ENCODE results near the gene CST3.

Gene CST3

DNA sequence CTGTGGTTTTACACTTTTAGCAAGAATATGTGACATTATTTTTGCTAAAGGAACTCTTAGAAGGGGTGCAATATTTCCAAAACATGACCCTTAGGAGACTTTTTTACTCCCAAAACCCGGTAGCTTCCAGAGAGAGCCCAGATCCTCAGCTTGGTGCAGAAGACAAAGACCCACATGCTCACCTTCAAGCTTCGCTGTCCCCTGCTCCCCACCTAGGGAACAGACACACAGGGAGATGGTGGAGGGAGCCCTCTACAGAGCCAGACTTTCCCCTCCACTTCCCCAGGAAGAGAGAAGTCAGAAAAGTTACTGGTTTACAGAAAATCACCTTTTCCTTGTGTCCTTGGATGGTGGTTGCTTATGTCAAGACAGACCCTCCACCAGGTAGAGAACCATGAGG, 46.1 kb upstream of the CST3 start:
- H3K9me3 ChIP-seq (ENCODE audit: control insufficient read depth, insufficient read depth, low read depth, low read length) = no peaks in the 10 kb centered on the region
- POLR2A ChIA-PET = no interaction called here
- H3K36me3 ChIP-seq (ENCODE audit: control insufficient read depth in 2 of 2, insufficient read depth in 1 of 2, low read length in 2 of 2) = no peaks in the 10 kb centered on the region
- H3K27ac ChIP-seq (ENCODE audit: extremely low read depth, low read depth, low read length) = no peak overlapping the region
- TF ChIP-seq ZBTB1 (tag by site-specific recombination; IDR thresholded peaks at IDR 0.05) = no peak
- TF ChIP-seq, protein P1, sequence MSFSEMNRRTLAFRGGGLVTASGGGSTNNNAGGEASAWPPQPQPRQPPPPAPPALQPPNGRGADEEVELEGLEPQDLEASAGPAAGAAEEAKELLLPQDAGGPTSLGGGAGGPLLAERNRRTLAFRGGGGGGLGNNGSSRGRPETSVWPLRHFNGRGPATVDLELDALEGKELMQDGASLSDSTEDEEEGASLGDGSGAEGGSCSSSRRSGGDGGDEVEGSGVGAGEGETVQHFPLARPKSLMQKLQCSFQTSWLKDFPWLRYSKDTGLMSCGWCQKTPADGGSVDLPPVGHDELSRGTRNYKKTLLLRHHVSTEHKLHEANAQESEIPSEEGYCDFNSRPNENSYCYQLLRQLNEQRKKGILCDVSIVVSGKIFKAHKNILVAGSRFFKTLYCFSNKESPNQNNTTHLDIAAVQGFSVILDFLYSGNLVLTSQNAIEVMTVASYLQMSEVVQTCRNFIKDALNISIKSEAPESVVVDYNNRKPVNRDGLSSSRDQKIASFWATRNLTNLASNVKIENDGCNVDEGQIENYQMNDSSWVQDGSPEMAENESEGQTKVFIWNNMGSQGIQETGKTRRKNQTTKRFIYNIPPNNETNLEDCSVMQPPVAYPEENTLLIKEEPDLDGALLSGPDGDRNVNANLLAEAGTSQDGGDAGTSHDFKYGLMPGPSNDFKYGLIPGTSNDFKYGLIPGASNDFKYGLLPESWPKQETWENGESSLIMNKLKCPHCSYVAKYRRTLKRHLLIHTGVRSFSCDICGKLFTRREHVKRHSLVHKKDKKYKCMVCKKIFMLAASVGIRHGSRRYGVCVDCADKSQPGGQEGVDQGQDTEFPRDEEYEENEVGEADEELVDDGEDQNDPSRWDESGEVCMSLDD (tag by site-specific recombination; IDR thresholded peaks at IDR 0.05) = no peak
- TF ChIP-seq ZNF701 (tag by site-specific recombination; IDR thresholded peaks at IDR 0.05) = no peak
- no peak for TF ChIP-seq MZF1 (tag by site-specific recombination; IDR thresholded peaks at IDR 0.05; ENCODE audit: borderline replicate concordance)
- no peak for TF ChIP-seq FEZF1 (tag by site-specific recombination; IDR thresholded peaks at IDR 0.05)
- TF ChIP-seq, protein P2, sequence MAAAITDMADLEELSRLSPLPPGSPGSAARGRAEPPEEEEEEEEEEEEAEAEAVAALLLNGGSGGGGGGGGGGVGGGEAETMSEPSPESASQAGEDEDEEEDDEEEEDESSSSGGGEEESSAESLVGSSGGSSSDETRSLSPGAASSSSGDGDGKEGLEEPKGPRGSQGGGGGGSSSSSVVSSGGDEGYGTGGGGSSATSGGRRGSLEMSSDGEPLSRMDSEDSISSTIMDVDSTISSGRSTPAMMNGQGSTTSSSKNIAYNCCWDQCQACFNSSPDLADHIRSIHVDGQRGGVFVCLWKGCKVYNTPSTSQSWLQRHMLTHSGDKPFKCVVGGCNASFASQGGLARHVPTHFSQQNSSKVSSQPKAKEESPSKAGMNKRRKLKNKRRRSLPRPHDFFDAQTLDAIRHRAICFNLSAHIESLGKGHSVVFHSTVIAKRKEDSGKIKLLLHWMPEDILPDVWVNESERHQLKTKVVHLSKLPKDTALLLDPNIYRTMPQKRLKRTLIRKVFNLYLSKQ (tag by site-specific recombination; IDR thresholded peaks at IDR 0.05; ENCODE audit: borderline replicate concordance) = no peak
- TF ChIP-seq WT1 (tag by site-specific recombination; IDR thresholded peaks at IDR 0.05) = no peak
- no peak for TF ChIP-seq HOXA7 (CRISPR knock-in tag; IDR thresholded peaks at IDR 0.05; ENCODE audit: borderline replicate concordance)
- no peak for TF ChIP-seq ZNF518A (tag by site-specific recombination; conservative IDR thresholded peaks at IDR 0.05; ENCODE audit: low read depth)
- no peak for TF ChIP-seq ZBTB7A (tag by site-specific recombination; IDR thresholded peaks at IDR 0.05; ENCODE audit: low read depth)
- no peak for TF ChIP-seq ZNF792 (tag by site-specific recombination; IDR thresholded peaks at IDR 0.05)
- H3K4me3 ChIP-seq (ENCODE audit: low read depth, low read length) = no peak overlapping the region
- CTCF ChIA-PET = no interaction called here
- no peaks in the 10 kb centered on the region for H3K4me1 ChIP-seq (ENCODE audit: control insufficient read depth, insufficient read depth, low read length)

GRCh38 chr20:23683281-23683680, 45.5 kb upstream of the CST3 start:
- POLR2A ChIA-PET = no interaction called here

DNA sequence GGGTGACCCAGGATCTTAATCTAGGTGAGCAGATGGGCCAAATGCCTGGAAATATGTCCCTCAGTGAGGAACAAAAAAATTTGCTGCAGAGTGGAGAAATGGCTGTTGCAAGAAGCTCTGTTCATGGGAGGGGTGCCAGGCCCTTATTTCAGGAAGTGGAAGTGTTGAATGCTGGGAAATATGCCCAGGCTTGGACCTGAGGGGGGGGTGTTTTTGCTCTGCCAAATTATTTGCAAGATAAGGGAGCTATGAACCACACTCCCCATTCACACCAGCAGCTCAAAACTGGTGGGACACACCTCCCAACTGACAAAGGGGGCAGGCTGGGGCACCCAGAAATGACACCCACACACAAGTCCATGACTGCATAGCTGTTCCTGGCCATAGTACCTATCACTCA, 42.4 kb upstream of the CST3 start:
- H3K9me3 ChIP-seq (ENCODE audit: control insufficient read depth, insufficient read depth, low read depth, low read length) = no peaks in the 10 kb centered on the region
- no peaks in the 10 kb centered on the region for H3K36me3 ChIP-seq (ENCODE audit: control insufficient read depth in 2 of 2, insufficient read depth in 1 of 2, low read length in 2 of 2)
- H3K4me1 ChIP-seq (ENCODE audit: control insufficient read depth, insufficient read depth, low read length) = no peaks in the 10 kb centered on the region
- ChIA-PET CTCF (interaction anchor here (0.5 to 0.9 kb wide), 3 partner anchors 10 to 557 kb away, joined by 3 read pairs; no protein-coding TSS in a partner anchor), POLR2A (no interaction called here)
- no peak overlapping the region for H3K27ac ChIP-seq (ENCODE audit: extremely low read depth, low read depth, low read length)
- no peak overlapping the region for H3K4me3 ChIP-seq (ENCODE audit: low read depth, low read length)
- TF ChIP-seq ZNF785 (tag by site-specific recombination; IDR thresholded peaks at IDR 0.05) = no peak
- no peak for TF ChIP-seq ZSCAN23 (tag by site-specific recombination; IDR thresholded peaks at IDR 0.05)
- no peak for TF ChIP-seq REST (tag by site-specific recombination; IDR thresholded peaks at IDR 0.05)
- TF ChIP-seq ZSCAN5A (tag by site-specific recombination; IDR thresholded peaks at IDR 0.05) = no peak
- no peak for TF ChIP-seq ZNF549 (tag by site-specific recombination; IDR thresholded peaks at IDR 0.05)

More at GRCh38 chr20:23683281-23683680, 45.5 kb upstream of the CST3 start:
- Histone ChIP-seq H3K36me3 (ENCODE audit: control insufficient read depth in 2 of 2, insufficient read depth in 1 of 2, low read length in 2 of 2) (no peaks in the 10 kb centered on the region), H3K4me3 (ENCODE audit: low read depth, low read length) (no peak overlapping the region), H3K4me1 (ENCODE audit: control insufficient read depth, insufficient read depth, low read length) (no peaks in the 10 kb centered on the region), H3K27ac (ENCODE audit: extremely low read depth, low read depth, low read length) (no peak overlapping the region), H3K9me3 (ENCODE audit: control insufficient read depth, insufficient read depth, low read depth, low read length) (no peaks in the 10 kb centered on the region)
- CTCF ChIA-PET = interaction anchor here (0.7 kb wide), 1 partner anchor 43 kb away, joined by 3 read pairs; no protein-coding TSS in a partner anchor
- TF ChIP-seq ZNF776 (tag by site-specific recombination; IDR thresholded peaks at IDR 0.05; ENCODE audit: borderline replicate concordance) (no peak), RBAK (tag by site-specific recombination; IDR thresholded peaks at IDR 0.05) (no peak), SP7 (tag by site-specific recombination; IDR thresholded peaks at IDR 0.05) (no peak), FEZF1 (tag by site-specific recombination; IDR thresholded peaks at IDR 0.05) (no peak), ZNF132 (tag by site-specific recombination; IDR thresholded peaks at IDR 0.05; ENCODE audit: borderline replicate concordance) (no peak)
